ENCODE results near the gene WWC2.

- TF ChIP-seq CTCF (IDR thresholded peaks at IDR 0.05; ENCODE audit: low read depth, low read length, poor library complexity, severe bottlenecking) (no peak), EZH2phosphoT487 (IDR thresholded peaks at IDR 0.05; ENCODE audit: borderline replicate concordance, low read length) (no peak)
Observed at GRCh38 chr4:183289688-183290087, 190.6 kb downstream of the WWC2 start.

Data from DOHH2 (cell line).